Smooth muscle cell (in vitro differentiated cells): ENCODE results near the gene APOBEC3C. TPM values are rescaled to one million over a fixed set of nuclear protein-coding genes. Genes with fewer than 3 reads are reported as not detected.
"Not testable (repeated sequence)": the region's sequence is repeated elsewhere in the genome, so short reads cannot be mapped to it uniquely, and the experiment has no call there.

ENCODE experiments used
- DNase-seq: peaks from one replicate; lab custom pipeline; 2025; ENCODE audit not compliant: unreplicated experiment; lab: John Stamatoyannopoulos, UW
- H2AFZ ChIP-seq: fragments of 200-600 bp; sonication (generic); 2 replicates; pipeline ENCODE4 v1.6.0; 2016; ENCODE audit warnings: antibody characterized with exemption, low read depth, mild to moderate bottlenecking
- H3F3A ChIP-seq: fragments of 200-600 bp; sonication (generic); 2 replicates; pipeline ENCODE4 v1.6.0; 2017; ENCODE audit warnings: antibody characterized with exemption, low read depth
- H3K27ac ChIP-seq: fragments of 200-600 bp; sonication (generic); 2 replicates; pipeline ENCODE4 v1.5.1; 2016; ENCODE audit warnings: low read depth, mild to moderate bottlenecking
- H3K27me3 ChIP-seq: fragments of 200-600 bp; sonication (generic); 2 replicates; pipeline ENCODE4 v1.6.1; 2016; ENCODE audit warnings: low read depth, mild to moderate bottlenecking
- H3K36me3 ChIP-seq: fragments of 200-600 bp; sonication (generic); 2 replicates; pipeline ENCODE4 v1.5.1; 2016; ENCODE audit warnings: low read depth
- H3K4me1 ChIP-seq: fragments of 200-600 bp; sonication (generic); 2 replicates; pipeline ENCODE4 v1.5.1; 2016; ENCODE audit warnings: low read depth
- H3K4me2 ChIP-seq: fragments of 200-600 bp; sonication (generic); 2 replicates; pipeline ENCODE4 v1.6.0; 2016; ENCODE audit warnings: mild to moderate bottlenecking
- H3K4me3 ChIP-seq: fragments of 200-600 bp; sonication (generic); 2 replicates; pipeline ENCODE4 v1.5.1; 2016; ENCODE audit warnings: mild to moderate bottlenecking
- H3K79me2 ChIP-seq: fragments of 200-600 bp; sonication (generic); 2 replicates; pipeline ENCODE4 v1.6.0; 2016; ENCODE audit warnings: low read depth, mild to moderate bottlenecking
- H3K9ac ChIP-seq: fragments of 200-600 bp; sonication (generic); 2 replicates; pipeline ENCODE4 v1.6.0; 2016; ENCODE audit warnings: low read depth
- H3K9me3 ChIP-seq: fragments of 200-600 bp; sonication (generic); replicated peaks from 2 replicates; pipeline ENCODE4 v1.5.1; 2016; ENCODE audit warnings: low read depth
- H4K20me1 ChIP-seq: fragments of 200-600 bp; sonication (generic); 2 replicates; pipeline ENCODE4 v1.6.0; 2016; ENCODE audit warnings: low read depth
- WGBS: methylation state at CpG from one replicate; pipeline ENCODE4 v1.1.7; 2016; ENCODE audit warnings: low lambda C conversion rate; 5-methylcytosine and 5-hydroxymethylcytosine counted together
- polyA plus RNA-seq: library from polyadenylated mRNA; unstranded; fragments of >200 nt; fragmentation: Nextera tagmentation; extraction: Ambion mirVana; gene quantifications from 2 replicates; pipeline ENCODE4 v1.2.1, GENCODE V29; 2016
- total RNA-seq: library from RNA; depleted of rRNA; stranded (reverse); fragments of >200 nt; gene quantifications from 2 replicates; pipeline ENCODE4 v1.2.3, GENCODE V29; 2014
- TF ChIP-seq, protein P1 (sequence below): fragments of 200-600 bp; sonication (generic); IDR thresholded peaks from 2 replicates; pipeline ENCODE4 v1.5.1; 2017; ENCODE audit warnings: borderline replicate concordance, mild to moderate bottlenecking, antibody characterized with exemption; ENCODE audit not compliant: insufficient read depth, poor library complexity, severe bottlenecking

Gene APOBEC3C
- total and polyA plus RNA-seq, 2 experiments from 2014 or later: 5.3 to 38.0 TPM

DNA sequence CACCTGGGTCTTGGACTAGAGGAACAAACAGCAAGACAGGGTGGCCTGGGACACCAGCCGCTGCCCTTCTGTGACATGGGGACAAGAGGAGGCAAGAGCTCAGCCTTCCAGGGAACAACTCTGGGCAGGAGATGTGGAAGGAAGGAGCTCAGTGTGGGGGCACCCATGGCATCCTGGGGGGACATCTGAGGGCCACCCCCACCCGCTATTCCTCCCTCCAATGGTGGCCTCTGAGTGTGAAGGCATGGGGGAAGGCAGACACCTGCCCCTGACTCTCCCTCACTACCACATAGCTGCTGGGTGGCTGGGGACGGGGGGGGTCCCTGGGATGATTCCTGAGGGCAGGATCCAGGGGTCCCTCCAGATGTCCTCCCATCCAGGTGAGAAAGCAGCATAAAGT lies 27.4 kb upstream of the APOBEC3C start:
- H3K36me3 ChIP-seq: no peaks in the 10 kb centered on the region
- H4K20me1 ChIP-seq: no peaks in the 10 kb centered on the region
- no peaks in the 10 kb centered on the region for H3F3A ChIP-seq
- H3K27ac ChIP-seq: no peak overlapping the region
- peaks cover 1% of the 10 kb centered on the region for H3K4me1 ChIP-seq
- no peak overlapping the region for H3K9ac ChIP-seq
- H2AFZ ChIP-seq: no peak overlapping the region
- H3K4me3 ChIP-seq: no peak overlapping the region
- H3K9me3 ChIP-seq: no peaks in the 10 kb centered on the region
- H3K4me2 ChIP-seq: no peak overlapping the region
- 100% methylated on average over 2 of the region's 3 CpGs for WGBS
- TF ChIP-seq, protein P1, sequence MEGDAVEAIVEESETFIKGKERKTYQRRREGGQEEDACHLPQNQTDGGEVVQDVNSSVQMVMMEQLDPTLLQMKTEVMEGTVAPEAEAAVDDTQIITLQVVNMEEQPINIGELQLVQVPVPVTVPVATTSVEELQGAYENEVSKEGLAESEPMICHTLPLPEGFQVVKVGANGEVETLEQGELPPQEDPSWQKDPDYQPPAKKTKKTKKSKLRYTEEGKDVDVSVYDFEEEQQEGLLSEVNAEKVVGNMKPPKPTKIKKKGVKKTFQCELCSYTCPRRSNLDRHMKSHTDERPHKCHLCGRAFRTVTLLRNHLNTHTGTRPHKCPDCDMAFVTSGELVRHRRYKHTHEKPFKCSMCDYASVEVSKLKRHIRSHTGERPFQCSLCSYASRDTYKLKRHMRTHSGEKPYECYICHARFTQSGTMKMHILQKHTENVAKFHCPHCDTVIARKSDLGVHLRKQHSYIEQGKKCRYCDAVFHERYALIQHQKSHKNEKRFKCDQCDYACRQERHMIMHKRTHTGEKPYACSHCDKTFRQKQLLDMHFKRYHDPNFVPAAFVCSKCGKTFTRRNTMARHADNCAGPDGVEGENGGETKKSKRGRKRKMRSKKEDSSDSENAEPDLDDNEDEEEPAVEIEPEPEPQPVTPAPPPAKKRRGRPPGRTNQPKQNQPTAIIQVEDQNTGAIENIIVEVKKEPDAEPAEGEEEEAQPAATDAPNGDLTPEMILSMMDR: no peak
- no peak for DNase-seq
- no peaks in the 10 kb centered on the region for H3K79me2 ChIP-seq
- no peaks in the 10 kb centered on the region for H3K27me3 ChIP-seq

DNA sequence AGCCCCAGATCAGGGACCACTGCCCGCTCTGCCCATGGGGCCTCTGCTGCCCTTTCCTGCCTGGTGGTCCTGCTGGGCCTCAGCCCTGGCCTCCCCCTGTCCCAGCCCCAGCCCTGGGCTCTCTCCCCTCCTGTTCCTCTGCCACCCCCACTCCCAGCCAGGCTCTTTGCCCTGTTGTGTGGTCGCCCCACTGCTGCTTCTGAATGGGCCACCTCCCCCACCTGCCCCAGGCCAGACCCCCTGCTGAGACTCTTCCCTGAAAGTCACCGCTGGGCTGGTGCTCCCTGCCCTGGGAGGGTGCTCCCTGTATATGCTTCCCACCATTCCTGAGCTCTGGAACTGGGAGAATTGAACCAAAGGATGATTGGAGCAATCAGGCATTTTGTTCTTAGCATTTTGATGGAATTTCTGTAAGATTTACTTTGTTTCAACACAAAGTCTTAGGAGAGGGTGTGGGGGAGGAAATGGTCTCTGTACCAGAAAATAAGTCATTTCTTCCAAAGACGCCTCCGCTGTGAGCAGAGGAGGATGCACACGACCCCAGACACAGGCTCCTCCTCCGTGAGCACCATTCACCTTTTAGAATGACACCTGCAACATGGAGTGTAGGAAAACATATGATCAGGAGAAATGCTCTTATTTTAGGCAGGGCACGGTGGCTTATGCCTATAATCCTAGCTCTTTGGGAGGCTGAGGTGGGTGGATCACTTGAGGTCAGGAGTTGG lies 26.7 kb upstream of the APOBEC3C start:
- Histone ChIP-seq H3K36me3 (no peaks in the 10 kb centered on the region), H3K79me2 (no peaks in the 10 kb centered on the region), H3K27ac (no peak overlapping the region), H3F3A (no peaks in the 10 kb centered on the region), H3K27me3 (no peaks in the 10 kb centered on the region), H4K20me1 (no peaks in the 10 kb centered on the region), H2AFZ (no peak overlapping the region), H3K9me3 (no peaks in the 10 kb centered on the region), H3K4me2 (no peak overlapping the region), H3K4me3 (no peak overlapping the region), H3K4me1 (no peaks in the 10 kb centered on the region), H3K9ac (no peak overlapping the region)
- TF ChIP-seq, protein P1: no peak
- 79% methylated on average over 8 of the region's 8 CpGs for WGBS
- DNase-seq: no peak

DNA sequence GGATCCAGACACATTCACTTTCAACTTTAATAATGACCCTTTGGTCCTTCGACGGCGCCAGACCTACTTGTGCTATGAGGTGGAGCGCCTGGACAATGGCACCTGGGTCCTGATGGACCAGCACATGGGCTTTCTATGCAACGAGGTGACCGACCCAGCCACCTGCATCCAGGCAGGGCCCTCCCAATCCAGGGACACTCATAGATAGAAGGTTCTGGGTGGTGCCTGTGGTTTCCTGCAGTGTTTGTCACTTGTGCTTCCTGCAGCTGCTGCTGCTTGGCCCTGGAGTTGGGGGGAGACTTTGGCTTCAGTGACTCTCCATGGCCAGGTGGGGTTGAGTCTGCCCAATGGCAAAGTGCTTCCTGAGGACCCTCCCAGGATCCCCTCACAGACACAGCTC lies 24.6 kb upstream of the APOBEC3C start:
- no peak overlapping the region for H3K4me2 ChIP-seq
- no peaks in the 10 kb centered on the region for H4K20me1 ChIP-seq
- TF ChIP-seq, protein P1: no peak
- no peak for DNase-seq
- no peaks in the 10 kb centered on the region for H3K36me3 ChIP-seq
- H3K27me3 ChIP-seq: no peaks in the 10 kb centered on the region
- 94% methylated on average over 6 of the region's 6 CpGs for WGBS
- H3F3A ChIP-seq: no peaks in the 10 kb centered on the region
- no peaks in the 10 kb centered on the region for H3K9me3 ChIP-seq
- H3K9ac ChIP-seq: no peak overlapping the region
- H2AFZ ChIP-seq: no peak overlapping the region
- H3K27ac ChIP-seq: no peak overlapping the region
- no peaks in the 10 kb centered on the region for H3K79me2 ChIP-seq
- no peak overlapping the region for H3K4me3 ChIP-seq
- H3K4me1 ChIP-seq: no peaks in the 10 kb centered on the region

DNA sequence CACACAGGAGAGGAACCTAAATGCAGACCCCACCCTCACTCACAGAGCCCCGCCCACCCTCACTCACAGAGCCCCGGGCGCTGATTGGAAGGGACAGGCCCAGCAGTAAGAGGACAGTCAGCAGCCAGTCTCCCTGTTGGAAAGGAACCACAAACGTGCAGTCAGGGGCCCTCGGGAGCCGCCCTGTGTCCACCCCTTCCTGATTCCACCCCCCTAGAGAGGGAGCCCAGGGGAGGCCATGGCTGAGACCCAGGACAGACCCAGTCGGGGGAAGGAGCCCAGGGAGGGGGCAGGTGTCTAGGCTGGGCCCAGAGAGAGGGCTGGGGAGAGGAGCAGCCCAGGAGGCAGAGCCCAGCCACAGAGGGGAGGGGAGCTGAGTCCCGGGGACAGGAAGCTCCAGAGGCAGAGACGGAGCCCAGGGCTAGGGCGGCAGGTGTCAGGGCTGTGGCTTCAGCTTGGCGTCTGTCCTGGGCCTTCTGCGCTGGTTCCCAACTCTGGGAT lies 21.1 kb upstream of the APOBEC3C start:
- not testable (repeated sequence) for H3K36me3 ChIP-seq, H2AFZ ChIP-seq, DNase-seq, H3K4me2 ChIP-seq, H3F3A ChIP-seq, H3K27me3 ChIP-seq, H3K27ac ChIP-seq, H3K9me3 ChIP-seq, H3K4me3 ChIP-seq, H3K9ac ChIP-seq, H4K20me1 ChIP-seq, H3K4me1 ChIP-seq, H3K79me2 ChIP-seq
- 42% methylated on average over 8 of the region's 12 CpGs for WGBS
